Measurements from ENCODE around the gene TLE2. TPM values are rescaled to one million over a fixed set of nuclear protein-coding genes. Genes with fewer than 3 reads are reported as not detected.

TLE2 gene
- total RNA-seq, 1 experiment from 2014 or later: 35.6 TPM

DNA sequence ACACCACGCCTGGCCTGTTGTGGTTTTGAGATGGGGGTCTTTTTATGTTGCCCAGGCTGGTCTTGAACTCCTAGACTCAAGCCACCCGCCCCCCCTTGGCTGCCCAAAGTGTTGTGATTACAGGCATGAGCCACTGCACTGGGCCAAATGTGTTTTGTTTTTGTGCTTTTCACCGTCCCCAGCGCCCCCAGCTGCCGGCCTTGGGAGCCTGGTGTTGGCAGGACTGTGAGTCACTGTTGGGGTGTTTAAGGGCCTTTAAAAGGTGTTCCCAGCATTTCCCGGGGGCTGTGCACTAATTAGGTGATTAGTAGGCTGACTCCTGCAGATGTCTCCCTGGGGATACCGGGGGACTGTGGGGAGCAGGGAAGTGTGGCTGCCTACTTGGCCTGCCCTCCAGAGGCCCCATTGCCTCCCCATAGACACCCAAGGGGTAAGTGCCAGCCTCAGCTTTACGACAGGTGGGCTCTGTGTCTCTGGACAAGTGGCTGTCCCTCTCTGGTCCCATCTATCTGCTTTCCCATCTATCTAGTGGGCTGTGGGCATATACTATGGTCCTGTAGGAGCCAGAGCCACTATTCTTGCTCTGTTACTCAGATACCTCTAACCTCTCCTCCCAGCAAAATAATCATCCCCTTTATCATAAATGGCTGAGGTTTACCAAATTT is 45.0 kb upstream of the TLE2 start:
- Histone ChIP-seq H3K9ac (ENCODE audit: low read length) (no peak overlapping the region), H3K9me3 (ENCODE audit: control insufficient read depth in 1 of 2, insufficient read depth in 1 of 2, low read depth in 1 of 2, low read length in 2 of 2) (no peaks in the 10 kb centered on the region), H4K20me1 (ENCODE audit: insufficient read depth) (no peaks in the 10 kb centered on the region), H3K79me2 (ENCODE audit: insufficient read depth, low read length) (no peaks in the 10 kb centered on the region), H2AFZ (ENCODE audit: low read depth, low read length, poor library complexity, severe bottlenecking) (no peak overlapping the region), H3K36me3 (ENCODE audit: control insufficient read depth in 1 of 2, insufficient read depth in 2 of 2, low read length in 2 of 2) (no peaks in the 10 kb centered on the region), H3K4me1 (ENCODE audit: control insufficient read depth in 1 of 2, insufficient read depth in 2 of 2, low read length in 2 of 2) (peaks cover 27 to 38% of the 10 kb centered on the region in 2 experiments; a peak in 3 of 4 replicates), H3K4me3 (replicated peaks in 1 of 2; ENCODE audit: low read depth in 1 of 2, low read length in 2 of 2) (no peak overlapping the region), H3K9me2 (ENCODE audit: insufficient read depth) (no peaks in the 10 kb centered on the region), H3K4me2 (ENCODE audit: low read length) (peak overlapping the region; percentile 19), H3K27me3 (ENCODE audit: insufficient read depth, low read length) (no peaks in the 10 kb centered on the region), H3K27ac (ENCODE audit: low read depth, low read length) (peak overlapping the region; percentile 29; the same call in 1 of the 2 replicates)
- RAD21 ChIA-PET (ENCODE audit: low non-redundant PET in 1 of 2, low total read pairs in 2 of 2, uncharacterized antibody in 2 of 2, unreplicated experiment in 2 of 2): no interaction called here
- no TSS peak for BruUV-seq (replicated peaks)
- POLR2A ChIA-PET: interaction anchor here (1.4 kb wide), 1 partner anchor 38 kb away, joined by 3 read pairs; no protein-coding TSS in a partner anchor
- DNase-seq (ENCODE audit: low read depth, low spot score) (no peak), ATAC-seq (peak; percentile 47)
- CTCF ChIA-PET: interaction anchor here (1.4 to 3.7 kb wide), 2 partner anchors 12 to 30 kb away, joined by 4 to 32 read pairs; partner anchors contain the start of gene TLE5
- no peak for TF ChIP-seq JUND (IDR thresholded peaks at IDR 0.05)
- TF ChIP-seq, protein P1, sequence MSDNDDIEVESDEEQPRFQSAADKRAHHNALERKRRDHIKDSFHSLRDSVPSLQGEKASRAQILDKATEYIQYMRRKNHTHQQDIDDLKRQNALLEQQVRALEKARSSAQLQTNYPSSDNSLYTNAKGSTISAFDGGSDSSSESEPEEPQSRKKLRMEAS (IDR thresholded peaks at IDR 0.05): no peak
- no peak for TF ChIP-seq FOSL1 (IDR thresholded peaks at IDR 0.05; ENCODE audit: low read depth)
- no peak for TF ChIP-seq CBX3 (IDR thresholded peaks at IDR 0.05; ENCODE audit: low read depth)
- TF ChIP-seq RAD21 (IDR thresholded peaks at IDR 0.05; ENCODE audit: low read depth): peak; percentile 63
- TF ChIP-seq, protein P2, sequence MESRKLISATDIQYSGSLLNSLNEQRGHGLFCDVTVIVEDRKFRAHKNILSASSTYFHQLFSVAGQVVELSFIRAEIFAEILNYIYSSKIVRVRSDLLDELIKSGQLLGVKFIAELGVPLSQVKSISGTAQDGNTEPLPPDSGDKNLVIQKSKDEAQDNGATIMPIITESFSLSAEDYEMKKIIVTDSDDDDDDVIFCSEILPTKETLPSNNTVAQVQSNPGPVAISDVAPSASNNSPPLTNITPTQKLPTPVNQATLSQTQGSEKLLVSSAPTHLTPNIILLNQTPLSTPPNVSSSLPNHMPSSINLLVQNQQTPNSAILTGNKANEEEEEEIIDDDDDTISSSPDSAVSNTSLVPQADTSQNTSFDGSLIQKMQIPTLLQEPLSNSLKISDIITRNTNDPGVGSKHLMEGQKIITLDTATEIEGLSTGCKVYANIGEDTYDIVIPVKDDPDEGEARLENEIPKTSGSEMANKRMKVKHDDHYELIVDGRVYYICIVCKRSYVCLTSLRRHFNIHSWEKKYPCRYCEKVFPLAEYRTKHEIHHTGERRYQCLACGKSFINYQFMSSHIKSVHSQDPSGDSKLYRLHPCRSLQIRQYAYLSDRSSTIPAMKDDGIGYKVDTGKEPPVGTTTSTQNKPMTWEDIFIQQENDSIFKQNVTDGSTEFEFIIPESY (IDR thresholded peaks at IDR 0.05; ENCODE audit: extremely low read depth, insufficient replicate concordance, low read length): no peak
- no peak for TF ChIP-seq SRF (IDR thresholded peaks at IDR 0.05; ENCODE audit: low read depth)
- TF ChIP-seq POLR2AphosphoS5 (IDR thresholded peaks at IDR 0.05; ENCODE audit: low read depth, low read length): no peak
- peak; percentile 32 to 48 (median 41); a peak in 4 of 6 replicates for TF ChIP-seq CTCF (IDR thresholded peaks at IDR 0.05 in 2 of 3, conservative IDR thresholded peaks at IDR 0.05 in 1 of 3; ENCODE audit: borderline replicate concordance in 1 of 3, insufficient read depth in 1 of 3, low read depth in 2 of 3, low read length in 2 of 3)
- no peak for TF ChIP-seq ELF1 (IDR thresholded peaks at IDR 0.05; ENCODE audit: borderline replicate concordance, low read depth)
- intact Hi-C loops (cut with micrococcal nuclease): no loop called here

Data from HCT116 (cell line).